HL-60 (cell line): ENCODE data around the gene RANBP6.
"Not testable (repeated sequence)": the region's sequence is repeated elsewhere in the genome, so short reads cannot be mapped to it uniquely, and the experiment has no call there.

ENCODE experiments used
- DNase-seq, 2 experiments: peaks; one replicate each; pipeline ENCODE4 v3.0.0-alpha.2; 2010 to 2020; ENCODE audit warnings: low read depth in 1 of 2, low spot score in 1 of 2
- H3K27ac ChIP-seq: fragments of 250-450 bp; sonication (Bioruptor Pico); replicated peaks from 2 replicates; pipeline ENCODE4 v1.5.1; 2020; ENCODE audit warnings: mild to moderate bottlenecking, moderate library complexity
- H3K27me3 ChIP-seq: fragments of 250-450 bp; sonication (Bioruptor Pico); 2 replicates; pipeline ENCODE4 v1.5.1; 2021; ENCODE audit warnings: mild to moderate bottlenecking, moderate library complexity; ENCODE audit not compliant: insufficient read depth, poor library complexity, severe bottlenecking
- H3K4me3 ChIP-seq: replicated peaks from 2 replicates; pipeline ENCODE4 v1.5.1; 2011; ENCODE audit warnings: mild to moderate bottlenecking, control low read depth, low read length; ENCODE audit not compliant: insufficient read depth
- CTCF ChIP-seq: IDR thresholded peaks from one replicate; pipeline ENCODE4 v1.5.1; 2011; ENCODE audit warnings: low read length, control low read depth, inconsistent platforms; ENCODE audit not compliant: insufficient read depth
- GABPA ChIP-seq: IDR thresholded peaks from 2 replicates; pipeline ENCODE4 v1.6.1; 2012; ENCODE audit warnings: low read depth
- POLR2AphosphoS5 ChIP-seq: IDR thresholded peaks from 2 replicates; pipeline ENCODE4 v1.6.1; 2012; ENCODE audit warnings: low read depth
- REST ChIP-seq: IDR thresholded peaks from 2 replicates; pipeline ENCODE4 v1.6.1; 2012; ENCODE audit warnings: low read depth; ENCODE audit not compliant: insufficient replicate concordance
- SPI1 ChIP-seq: IDR thresholded peaks from 2 replicates; pipeline ENCODE4 v1.6.1; 2012; ENCODE audit warnings: low read depth, mild to moderate bottlenecking, borderline replicate concordance

RANBP6 gene

GRCh38 chr9:6034954-6035353, 19.5 kb upstream of the RANBP6 start:
- no peak for DNase-seq
- Histone ChIP-seq H3K27me3 (no peaks in the 10 kb centered on the region), H3K4me3 (no peak overlapping the region), H3K27ac (no peak overlapping the region)
- TF ChIP-seq CTCF (no peak), REST (no peak), POLR2AphosphoS5 (no peak), GABPA (no peak), SPI1 (no peak)

- no peak for DNase-seq
- H3K27ac ChIP-seq, result no peak overlapping the region
- H3K4me3 ChIP-seq, result no peak overlapping the region
- no peaks in the 10 kb centered on the region for H3K27me3 ChIP-seq
- TF ChIP-seq GABPA, result no peak
- no peak for TF ChIP-seq CTCF
- TF ChIP-seq SPI1, result no peak
- TF ChIP-seq REST, result no peak
- no peak for TF ChIP-seq POLR2AphosphoS5
These were observed 14.3 kb upstream of the RANBP6 start for GRCh38 chr9:6029604-6030274.

- no peak overlapping the region for H3K4me3 ChIP-seq
- peak in 1 of 2 experiments; percentile 41 for DNase-seq
- TF ChIP-seq SPI1 (peak; percentile 61; the same call in 1 of the 2 replicates), CTCF (peak; percentile 47), REST (no peak)
- H3K27me3 ChIP-seq, result no peaks in the 10 kb centered on the region
- H3K27ac ChIP-seq, result no peak overlapping the region
These were observed 8.7 kb upstream of the RANBP6 start for GRCh38 chr9:6024035-6024554.

- H3K27me3 ChIP-seq, DNase-seq, H3K4me3 ChIP-seq, H3K27ac ChIP-seq: not testable (repeated sequence)
These were observed 1.6 kb upstream of the RANBP6 start for GRCh38 chr9:6016975-6017374.
